GM18526 (cell line): ENCODE measurements around the gene SLX4IP.

Experiments
- POLR2A ChIP-seq: IDR thresholded peaks from 3 replicates; pipeline ENCODE4 v1.6.1; 2011; ENCODE audit not compliant: insufficient read length; ENCODE audit errors: extremely low read depth

The SLX4IP gene

GRCh38 chr20:10555393-10555792 lies 120.3 kb downstream of the SLX4IP start:
- no peak for TF ChIP-seq POLR2A

- TF ChIP-seq POLR2A = no peak
Observed at GRCh38 chr20:10555865-10556308, 120.8 kb downstream of the SLX4IP start.

GRCh38 chr20:10556519-10557083 lies 121.5 kb downstream of the SLX4IP start:
- TF ChIP-seq POLR2A = no peak

GRCh38 chr20:10557685-10558084 lies 122.6 kb downstream of the SLX4IP start:
- TF ChIP-seq POLR2A = no peak

GRCh38 chr20:10558635-10559187 lies 123.6 kb downstream of the SLX4IP start:
- no peak for TF ChIP-seq POLR2A

- no peak for TF ChIP-seq POLR2A
Observed at GRCh38 chr20:10559266-10559665, 124.2 kb downstream of the SLX4IP start.

- no peak for TF ChIP-seq POLR2A
Observed at GRCh38 chr20:10560686-10561085, 125.6 kb downstream of the SLX4IP start.

- no peak for TF ChIP-seq POLR2A
Observed at GRCh38 chr20:10561302-10561701, 126.2 kb downstream of the SLX4IP start.

- TF ChIP-seq POLR2A = no peak
Observed at GRCh38 chr20:10562899-10563298, 127.8 kb downstream of the SLX4IP start.

- TF ChIP-seq POLR2A = no peak
Observed at GRCh38 chr20:10563935-10564492, 128.9 kb downstream of the SLX4IP start.

- no peak for TF ChIP-seq POLR2A
Observed at GRCh38 chr20:10565191-10565921, 130.3 kb downstream of the SLX4IP start.

GRCh38 chr20:10565922-10566897 lies 131.1 kb downstream of the SLX4IP start:
- no peak for TF ChIP-seq POLR2A

- no peak for TF ChIP-seq POLR2A
Observed at GRCh38 chr20:10568032-10568431, 132.9 kb downstream of the SLX4IP start.

- no peak for TF ChIP-seq POLR2A
Observed at GRCh38 chr20:10571313-10571815, 136.3 kb downstream of the SLX4IP start.

GRCh38 chr20:10572853-10573252 lies 137.7 kb downstream of the SLX4IP start:
- no peak for TF ChIP-seq POLR2A
